ENCODE data around the gene OR51B6. TPM values are rescaled to one million over a fixed set of nuclear protein-coding genes. Genes with fewer than 3 reads are reported as not detected.

OR51B6 gene
- total RNA-seq, 2 experiments from 2014 or later: not detected

DNA sequence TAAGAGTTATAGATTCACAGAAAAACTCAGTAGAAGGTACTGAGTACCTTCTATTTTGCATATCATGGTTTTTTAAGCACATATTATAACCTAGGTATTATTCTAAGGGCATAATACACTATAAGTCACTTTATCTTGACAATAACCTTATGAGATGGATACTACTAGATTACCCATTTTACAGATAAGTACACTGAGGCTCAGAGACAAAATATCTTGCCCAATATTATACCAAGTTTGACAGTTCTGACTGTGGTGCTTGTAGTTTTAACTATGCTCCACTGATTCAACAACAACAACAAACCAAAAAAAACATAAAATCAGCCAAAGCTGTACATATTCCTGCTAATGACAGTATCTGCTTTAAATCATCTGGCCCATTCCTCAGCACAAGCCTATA, 42.8 kb downstream of the OR51B6 start:
- ChIA-PET CTCF (no interaction called here), POLR2A (no interaction called here)
- no peak overlapping the region for H3K27ac Mint-ChIP-seq
- intact Hi-C loops (cut with DNase I, micrococcal nuclease): no loop called here
- Histone ChIP-seq H3K27me3 (ENCODE audit: control insufficient read depth in 1 of 2, insufficient read depth in 2 of 2, low read length in 2 of 2) (no peaks in the 10 kb centered on the region), H3K27ac (ENCODE audit: low read depth in 1 of 2, low read length in 2 of 2) (no peak overlapping the region), H3K9me3 (ENCODE audit: control insufficient read depth in 1 of 2, insufficient read depth in 1 of 2, low read length in 2 of 2) (no peaks in the 10 kb centered on the region), H3K36me3 (ENCODE audit: insufficient read depth, low read length) (no peaks in the 10 kb centered on the region), H3K4me1 (ENCODE audit: insufficient read depth, low read length) (no peaks in the 10 kb centered on the region), H3K4me3 (ENCODE audit: low read length) (no peak overlapping the region)
- H3K9me3 Mint-ChIP-seq: peaks cover 3% of the 10 kb centered on the region
- H3K27me3 Mint-ChIP-seq: peaks cover 5% of the 10 kb centered on the region
- no peaks in the 10 kb centered on the region for H3K4me1 Mint-ChIP-seq (ENCODE audit: low read depth)
- no peaks in the 10 kb centered on the region for H3K36me3 Mint-ChIP-seq (ENCODE audit: low read depth)
- no peak for DNase-seq
- TF ChIP-seq, protein P1, sequence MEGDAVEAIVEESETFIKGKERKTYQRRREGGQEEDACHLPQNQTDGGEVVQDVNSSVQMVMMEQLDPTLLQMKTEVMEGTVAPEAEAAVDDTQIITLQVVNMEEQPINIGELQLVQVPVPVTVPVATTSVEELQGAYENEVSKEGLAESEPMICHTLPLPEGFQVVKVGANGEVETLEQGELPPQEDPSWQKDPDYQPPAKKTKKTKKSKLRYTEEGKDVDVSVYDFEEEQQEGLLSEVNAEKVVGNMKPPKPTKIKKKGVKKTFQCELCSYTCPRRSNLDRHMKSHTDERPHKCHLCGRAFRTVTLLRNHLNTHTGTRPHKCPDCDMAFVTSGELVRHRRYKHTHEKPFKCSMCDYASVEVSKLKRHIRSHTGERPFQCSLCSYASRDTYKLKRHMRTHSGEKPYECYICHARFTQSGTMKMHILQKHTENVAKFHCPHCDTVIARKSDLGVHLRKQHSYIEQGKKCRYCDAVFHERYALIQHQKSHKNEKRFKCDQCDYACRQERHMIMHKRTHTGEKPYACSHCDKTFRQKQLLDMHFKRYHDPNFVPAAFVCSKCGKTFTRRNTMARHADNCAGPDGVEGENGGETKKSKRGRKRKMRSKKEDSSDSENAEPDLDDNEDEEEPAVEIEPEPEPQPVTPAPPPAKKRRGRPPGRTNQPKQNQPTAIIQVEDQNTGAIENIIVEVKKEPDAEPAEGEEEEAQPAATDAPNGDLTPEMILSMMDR (IDR thresholded peaks at IDR 0.05): no peak
- ATAC-seq (ENCODE audit: poor library complexity): no peak
- H3K4me3 Mint-ChIP-seq: no peak overlapping the region

DNA sequence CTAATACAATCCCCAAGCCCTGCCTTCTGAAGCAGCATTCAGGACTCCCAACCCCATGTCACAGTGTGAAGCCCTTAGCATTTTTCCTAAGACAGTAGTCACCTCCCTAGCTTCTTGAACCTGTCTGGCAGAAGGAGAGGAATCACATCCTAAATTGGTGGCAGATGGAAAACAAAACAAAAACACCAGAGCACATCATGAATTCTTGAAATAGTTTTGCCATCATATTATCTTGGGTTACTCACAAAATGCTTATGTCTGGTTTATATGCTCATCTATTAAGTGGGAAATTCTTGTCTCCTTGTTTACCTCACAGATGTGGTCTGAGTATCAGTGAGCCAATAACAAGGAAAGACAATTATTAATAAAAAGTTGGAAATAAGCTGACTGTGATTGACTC, 47.6 kb downstream of the OR51B6 start:
- intact Hi-C loops (cut with DNase I, micrococcal nuclease): no loop called here
- no peaks in the 10 kb centered on the region for H3K36me3 ChIP-seq (ENCODE audit: insufficient read depth, low read length)
- no peak overlapping the region for H3K4me3 ChIP-seq (ENCODE audit: low read length)
- ATAC-seq (ENCODE audit: poor library complexity) (no peak), DNase-seq (no peak)
- no peak overlapping the region for H3K4me3 Mint-ChIP-seq
- H3K36me3 Mint-ChIP-seq (ENCODE audit: low read depth): no peaks in the 10 kb centered on the region
- CTCF ChIA-PET: no interaction called here
- peaks cover 14% of the 10 kb centered on the region for H3K27me3 Mint-ChIP-seq
- peaks cover 0 to 4% of the 10 kb centered on the region in 2 experiments for H3K27me3 ChIP-seq (ENCODE audit: control insufficient read depth in 1 of 2, insufficient read depth in 2 of 2, low read length in 2 of 2)
- H3K9me3 ChIP-seq (ENCODE audit: control insufficient read depth in 1 of 2, insufficient read depth in 1 of 2, low read length in 2 of 2): no peaks in the 10 kb centered on the region
- POLR2A ChIA-PET: no interaction called here
- H3K27ac ChIP-seq (ENCODE audit: low read depth in 1 of 2, low read length in 2 of 2): no peak overlapping the region
- peaks cover 6% of the 10 kb centered on the region for H3K9me3 Mint-ChIP-seq
- no peak overlapping the region for H3K27ac Mint-ChIP-seq
- TF ChIP-seq, protein P1 (IDR thresholded peaks at IDR 0.05): no peak
- no peaks in the 10 kb centered on the region for H3K4me1 Mint-ChIP-seq (ENCODE audit: low read depth)
- H3K4me1 ChIP-seq (ENCODE audit: insufficient read depth, low read length): no peaks in the 10 kb centered on the region

Other genes starting within 250 kb of the OR51B6 start
- not detected for gene OR52A5, start 213.2 kb upstream of the OR51B6 start, total RNA-seq
- gene OR52A1, start 196.8 kb upstream of the OR51B6 start, total RNA-seq: not detected
- not detected for gene OR51V1, start 150.8 kb upstream of the OR51B6 start, total RNA-seq
- under 1 TPM in 1 of 2 experiments, not detected in 1; 0.45 TPM for gene HBB, start 124.4 kb upstream of the OR51B6 start, total RNA-seq
- not detected for gene HBD, start 117.0 kb upstream of the OR51B6 start, total RNA-seq
- not detected for gene HBG1, start 101.7 kb upstream of the OR51B6 start, total RNA-seq
- not detected for gene HBG2, start 96.7 kb upstream of the OR51B6 start, total RNA-seq
- not detected for gene HBE1, start 81.6 kb upstream of the OR51B6 start, total RNA-seq
- not detected for gene OR51B4, start 49.6 kb upstream of the OR51B6 start, total RNA-seq
- not detected for gene OR51B2, start 27.2 kb upstream of the OR51B6 start, total RNA-seq
- gene OR51B5, start 8.0 kb upstream of the OR51B6 start, total RNA-seq: under 1 TPM in 1 of 2 experiments, not detected in 1; 0.30 TPM
- gene OR51M1, start 32.3 kb downstream of the OR51B6 start, total RNA-seq: not detected
- gene OR51Q1, start 70.6 kb downstream of the OR51B6 start, total RNA-seq: not detected
- gene OR51I1, start 90.0 kb downstream of the OR51B6 start, total RNA-seq: not detected
- not detected for gene OR51I2, start 97.8 kb downstream of the OR51B6 start, total RNA-seq
- not detected for gene OR52D1, start 137.2 kb downstream of the OR51B6 start, total RNA-seq
- gene UBQLN3, start 158.4 kb downstream of the OR51B6 start, total RNA-seq: under 1 TPM in 1 of 2 experiments, not detected in 1; 0.08 TPM
- under 1 TPM; 0.30 to 0.50 TPM for gene UBQLNL, start 165.2 kb downstream of the OR51B6 start, total RNA-seq
- under 1 TPM in 1 of 2 experiments, not detected in 1; 0.22 TPM for gene OR52H1, start 197.0 kb downstream of the OR51B6 start, total RNA-seq
- not detected for gene OR52B6, start 229.4 kb downstream of the OR51B6 start, total RNA-seq
- not detected for gene TRIM6, start 245.1 kb downstream of the OR51B6 start, total RNA-seq

All from CD4-positive, alpha-beta T cell (primary cell).